ENCODE measurements around the gene LYZ. TPM values are rescaled to one million over a fixed set of nuclear protein-coding genes. Genes with fewer than 3 reads are reported as not detected.

The LYZ gene
- total and polyA plus RNA-seq, 9 of the 15 experiments (the other 6 are each of a cell fraction or from before 2014, with no cell fraction given): 27.2 to 96.3 (median 42.1) TPM

- H3K27me3 ChIP-seq (ENCODE audit: control insufficient read depth in 2 of 2, insufficient read depth in 2 of 2, low read length in 2 of 2): no peaks in the 10 kb centered on the region
- WGBS (ENCODE audit: insufficient coverage, low coverage, missing lambda C conversion rate): 30% methylated on average over 2 of the region's 2 CpGs
- FAIRE-seq (no peak), ATAC-seq (no peak), DNase-seq (ENCODE audit: extremely low read depth in 1 of 4, low spot score in 3 of 4) (no peak)
- in situ Hi-C loops (cut with MboI): loop anchor here (10.0 kb wide), 1 partner anchor 219 kb away; no protein-coding TSS in a partner anchor
- H3K36me3 ChIP-seq (ENCODE audit: control insufficient read depth, insufficient read depth, low read length): no peaks in the 10 kb centered on the region
- peaks cover 12 to 15% of the 10 kb centered on the region in 2 experiments; a peak in 4 of 5 replicates for H3K4me1 ChIP-seq (replicated peaks in 1 of 2; ENCODE audit: control insufficient read depth in 2 of 2, insufficient read depth in 2 of 2, low read length in 2 of 2)
- ChIA-PET POLR2A (no interaction called here), CTCF (ENCODE audit: low intra/inter-chr PET ratio) (no interaction called here)
- BruUV-seq (replicated peaks): no TSS peak
- H3K9ac ChIP-seq (ENCODE audit: insufficient read depth in 1 of 2, low read depth in 2 of 2, low read length in 2 of 2): no peak overlapping the region
- H4K20me1 ChIP-seq (replicated peaks; ENCODE audit: control insufficient read depth, insufficient read depth, low read length): no peaks in the 10 kb centered on the region
- H2AFZ ChIP-seq (ENCODE audit: low read depth, low read length): no peak overlapping the region
- no peaks in the 10 kb centered on the region for H3K9me1 ChIP-seq (ENCODE audit: control insufficient read depth, insufficient read depth, low read length)
- no peak for TF ChIP-seq RB1 (IDR thresholded peaks at IDR 0.05; ENCODE audit: low read depth)
- TF ChIP-seq RBM34 (IDR thresholded peaks at IDR 0.05; ENCODE audit: borderline replicate concordance, insufficient read depth, low read length): no peak
- TF ChIP-seq GABPB2 (CRISPR knock-in tag; conservative IDR thresholded peaks at IDR 0.05): no peak
- TF ChIP-seq, protein P1, sequence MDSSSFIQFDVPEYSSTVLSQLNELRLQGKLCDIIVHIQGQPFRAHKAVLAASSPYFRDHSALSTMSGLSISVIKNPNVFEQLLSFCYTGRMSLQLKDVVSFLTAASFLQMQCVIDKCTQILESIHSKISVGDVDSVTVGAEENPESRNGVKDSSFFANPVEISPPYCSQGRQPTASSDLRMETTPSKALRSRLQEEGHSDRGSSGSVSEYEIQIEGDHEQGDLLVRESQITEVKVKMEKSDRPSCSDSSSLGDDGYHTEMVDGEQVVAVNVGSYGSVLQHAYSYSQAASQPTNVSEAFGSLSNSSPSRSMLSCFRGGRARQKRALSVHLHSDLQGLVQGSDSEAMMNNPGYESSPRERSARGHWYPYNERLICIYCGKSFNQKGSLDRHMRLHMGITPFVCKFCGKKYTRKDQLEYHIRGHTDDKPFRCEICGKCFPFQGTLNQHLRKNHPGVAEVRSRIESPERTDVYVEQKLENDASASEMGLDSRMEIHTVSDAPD (CRISPR knock-in tag; IDR thresholded peaks at IDR 0.05): no peak
- TF ChIP-seq ETS2 (tag; IDR thresholded peaks at IDR 0.05; ENCODE audit: borderline replicate concordance, poor library complexity, severe bottlenecking): no peak
- TF ChIP-seq HMG20A (CRISPR knock-in tag; conservative IDR thresholded peaks at IDR 0.05): no peak
- no peak for TF ChIP-seq XRCC5 (IDR thresholded peaks at IDR 0.05; ENCODE audit: low read depth, low read length)
- TF ChIP-seq, protein P2, sequence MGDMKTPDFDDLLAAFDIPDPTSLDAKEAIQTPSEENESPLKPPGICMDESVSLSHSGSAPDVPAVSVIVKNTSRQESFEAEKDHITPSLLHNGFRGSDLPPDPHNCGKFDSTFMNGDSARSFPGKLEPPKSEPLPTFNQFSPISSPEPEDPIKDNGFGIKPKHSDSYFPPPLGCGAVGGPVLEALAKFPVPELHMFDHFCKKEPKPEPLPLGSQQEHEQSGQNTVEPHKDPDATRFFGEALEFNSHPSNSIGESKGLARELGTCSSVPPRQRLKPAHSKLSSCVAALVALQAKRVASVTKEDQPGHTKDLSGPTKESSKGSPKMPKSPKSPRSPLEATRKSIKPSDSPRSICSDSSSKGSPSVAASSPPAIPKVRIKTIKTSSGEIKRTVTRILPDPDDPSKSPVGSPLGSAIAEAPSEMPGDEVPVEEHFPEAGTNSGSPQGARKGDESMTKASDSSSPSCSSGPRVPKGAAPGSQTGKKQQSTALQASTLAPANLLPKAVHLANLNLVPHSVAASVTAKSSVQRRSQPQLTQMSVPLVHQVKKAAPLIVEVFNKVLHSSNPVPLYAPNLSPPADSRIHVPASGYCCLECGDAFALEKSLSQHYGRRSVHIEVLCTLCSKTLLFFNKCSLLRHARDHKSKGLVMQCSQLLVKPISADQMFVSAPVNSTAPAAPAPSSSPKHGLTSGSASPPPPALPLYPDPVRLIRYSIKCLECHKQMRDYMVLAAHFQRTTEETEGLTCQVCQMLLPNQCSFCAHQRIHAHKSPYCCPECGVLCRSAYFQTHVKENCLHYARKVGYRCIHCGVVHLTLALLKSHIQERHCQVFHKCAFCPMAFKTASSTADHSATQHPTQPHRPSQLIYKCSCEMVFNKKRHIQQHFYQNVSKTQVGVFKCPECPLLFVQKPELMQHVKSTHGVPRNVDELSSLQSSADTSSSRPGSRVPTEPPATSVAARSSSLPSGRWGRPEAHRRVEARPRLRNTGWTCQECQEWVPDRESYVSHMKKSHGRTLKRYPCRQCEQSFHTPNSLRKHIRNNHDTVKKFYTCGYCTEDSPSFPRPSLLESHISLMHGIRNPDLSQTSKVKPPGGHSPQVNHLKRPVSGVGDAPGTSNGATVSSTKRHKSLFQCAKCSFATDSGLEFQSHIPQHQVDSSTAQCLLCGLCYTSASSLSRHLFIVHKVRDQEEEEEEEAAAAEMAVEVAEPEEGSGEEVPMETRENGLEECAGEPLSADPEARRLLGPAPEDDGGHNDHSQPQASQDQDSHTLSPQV (IDR thresholded peaks at IDR 0.05): no peak
- TF ChIP-seq ZNF511 (CRISPR knock-in tag; IDR thresholded peaks at IDR 0.05): no peak
- no peak for TF ChIP-seq NEUROD1 (IDR thresholded peaks at IDR 0.05; ENCODE audit: borderline replicate concordance, low read depth, low read length, partially characterized antibody)
- TF ChIP-seq HNRNPLL (IDR thresholded peaks at IDR 0.05; ENCODE audit: low read depth, low read length, poor library complexity, severe bottlenecking): no peak
- H3K9me3 ChIP-seq (replicated peaks; ENCODE audit: control insufficient read depth, insufficient read depth, low read depth, low read length): no peaks in the 10 kb centered on the region
- H3K4me3 ChIP-seq: no peak overlapping the region
- H3K79me2 ChIP-seq (ENCODE audit: control insufficient read depth, insufficient read depth, low read length): peaks cover 5% of the 10 kb centered on the region
- intact Hi-C loops (cut with micrococcal nuclease): loop anchor here (2.0 to 10.0 kb wide), 3 partner anchors 65 to 201 kb away; partner anchors contain the start of gene FRS2
- no peak overlapping the region for H3K4me2 ChIP-seq (ENCODE audit: insufficient read depth, low read length)
- no peak overlapping the region for H3K27ac ChIP-seq (ENCODE audit: extremely low read depth, low read depth, low read length)
Measured at GRCh38 chr12:69355363-69356028, 7.3 kb downstream of the LYZ start.
